GM21367 (cell line): ENCODE data around the gene GNAZ.

Experiments used
- ATAC-seq: cut with Tn5 transposase; IDR thresholded peaks from one replicate; pipeline ENCODE4 v1.9.1; 2021; ENCODE audit not compliant: unreplicated experiment

GNAZ gene

DNA sequence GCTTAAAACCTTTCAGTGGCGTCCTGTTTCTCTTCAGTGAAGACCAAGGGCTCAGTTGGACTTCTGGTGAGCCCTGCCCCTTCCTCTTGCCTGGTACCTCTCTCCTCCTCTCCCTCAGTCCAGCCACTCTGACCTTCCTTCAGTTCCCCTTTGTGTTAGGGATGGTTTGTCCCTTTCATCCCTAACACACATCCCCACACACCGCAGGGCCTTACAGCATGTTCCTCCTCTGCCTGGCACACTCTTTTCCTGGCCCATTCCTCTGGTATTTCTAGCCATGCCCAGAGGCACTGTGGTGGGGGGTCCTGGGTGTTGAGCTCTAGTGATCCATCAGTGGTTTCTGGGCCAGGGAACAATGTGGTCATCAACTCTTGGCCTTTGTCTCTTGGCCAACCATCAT is 21.4 kb downstream of the GNAZ start:
- no peak for ATAC-seq

DNA sequence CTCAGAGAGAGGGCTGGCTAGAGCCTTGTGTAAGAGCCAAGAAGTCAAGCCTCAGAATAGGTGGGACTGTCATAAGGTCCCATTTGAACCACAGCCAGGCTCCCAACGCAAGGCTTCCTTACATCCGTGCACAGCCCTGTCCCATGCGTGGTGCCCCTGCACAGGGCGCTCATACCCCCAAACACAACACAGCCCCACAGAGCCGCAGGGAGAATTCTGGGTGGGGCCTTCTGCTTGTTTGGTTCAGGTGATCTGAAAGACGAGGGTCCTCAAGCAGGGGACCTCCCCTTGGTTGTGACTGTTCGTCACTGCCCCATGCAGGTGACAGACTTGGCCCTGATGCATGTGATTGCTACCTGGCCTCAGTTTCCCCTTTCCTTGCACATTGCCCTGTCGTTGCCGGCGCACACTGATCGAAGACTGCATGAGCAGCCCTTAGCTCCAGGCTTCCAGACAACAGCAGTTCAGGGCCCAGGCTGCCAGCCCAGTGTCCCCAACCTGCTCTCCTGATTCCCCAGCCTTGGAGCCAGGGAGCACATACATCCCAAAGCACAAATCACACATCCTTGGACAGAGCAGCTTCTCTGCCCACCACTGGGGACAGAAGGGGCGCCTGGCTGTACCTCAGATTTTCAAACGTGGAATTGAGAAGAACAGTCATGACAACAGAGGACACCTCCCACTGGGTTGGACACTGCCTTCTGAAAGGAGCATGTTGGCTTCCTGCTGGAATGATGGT is 22.1 kb downstream of the GNAZ start:
- no peak for ATAC-seq

DNA sequence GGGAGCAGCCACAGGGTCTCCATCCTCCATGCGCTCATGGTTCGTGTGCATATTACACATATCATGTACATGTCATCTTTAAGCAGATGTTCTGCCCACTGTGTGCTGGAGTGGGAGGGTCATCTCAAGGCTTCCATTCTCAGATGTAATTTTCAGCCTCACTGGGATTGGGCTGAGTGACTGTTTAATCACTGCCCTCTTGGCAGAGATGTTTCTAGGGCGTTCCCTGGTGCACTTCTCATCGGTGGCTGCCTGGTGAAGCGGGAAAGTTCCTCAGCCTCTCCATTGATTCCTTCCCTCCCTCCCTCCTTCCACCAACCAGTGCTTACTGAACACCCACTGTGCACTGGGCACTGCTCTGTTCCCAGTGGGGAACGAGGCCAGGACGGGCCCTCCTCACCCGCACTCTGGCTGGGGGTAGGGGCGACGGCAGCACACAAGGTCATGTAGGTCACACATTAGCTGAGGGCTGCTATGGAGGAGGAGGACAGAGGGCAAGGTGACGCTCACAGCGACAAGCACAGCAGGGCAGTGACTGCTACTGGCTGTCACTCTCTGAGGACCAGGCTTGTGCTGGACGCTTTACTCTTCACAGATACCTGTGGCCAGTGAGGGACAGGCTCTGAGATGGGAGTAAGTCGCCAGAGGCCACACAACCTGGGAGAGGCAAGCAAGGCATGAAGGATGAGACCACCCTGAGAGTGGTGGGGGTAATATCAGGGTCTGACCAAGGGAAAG is 22.9 kb downstream of the GNAZ start:
- ATAC-seq: no peak

DNA sequence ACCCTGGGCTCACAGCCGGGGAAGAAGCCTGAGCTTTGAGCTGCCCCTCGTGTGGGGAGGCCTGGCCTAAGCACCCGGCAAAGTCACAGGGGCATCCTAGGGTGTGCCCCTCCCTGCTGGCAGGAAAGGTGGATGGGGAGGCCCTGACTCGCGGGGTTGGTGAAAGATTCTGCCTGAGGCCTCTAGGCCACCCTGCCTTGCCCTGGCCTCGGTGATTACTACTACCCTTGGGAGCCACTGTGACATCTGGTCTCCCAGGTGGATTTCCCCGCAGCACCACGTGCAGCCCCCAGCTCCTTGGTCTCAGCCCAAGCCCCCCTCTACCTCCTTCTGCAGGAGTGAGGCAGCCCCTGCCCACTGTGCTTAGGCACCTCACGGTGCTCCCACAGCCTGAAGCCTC is 23.9 kb downstream of the GNAZ start:
- no peak for ATAC-seq

DNA sequence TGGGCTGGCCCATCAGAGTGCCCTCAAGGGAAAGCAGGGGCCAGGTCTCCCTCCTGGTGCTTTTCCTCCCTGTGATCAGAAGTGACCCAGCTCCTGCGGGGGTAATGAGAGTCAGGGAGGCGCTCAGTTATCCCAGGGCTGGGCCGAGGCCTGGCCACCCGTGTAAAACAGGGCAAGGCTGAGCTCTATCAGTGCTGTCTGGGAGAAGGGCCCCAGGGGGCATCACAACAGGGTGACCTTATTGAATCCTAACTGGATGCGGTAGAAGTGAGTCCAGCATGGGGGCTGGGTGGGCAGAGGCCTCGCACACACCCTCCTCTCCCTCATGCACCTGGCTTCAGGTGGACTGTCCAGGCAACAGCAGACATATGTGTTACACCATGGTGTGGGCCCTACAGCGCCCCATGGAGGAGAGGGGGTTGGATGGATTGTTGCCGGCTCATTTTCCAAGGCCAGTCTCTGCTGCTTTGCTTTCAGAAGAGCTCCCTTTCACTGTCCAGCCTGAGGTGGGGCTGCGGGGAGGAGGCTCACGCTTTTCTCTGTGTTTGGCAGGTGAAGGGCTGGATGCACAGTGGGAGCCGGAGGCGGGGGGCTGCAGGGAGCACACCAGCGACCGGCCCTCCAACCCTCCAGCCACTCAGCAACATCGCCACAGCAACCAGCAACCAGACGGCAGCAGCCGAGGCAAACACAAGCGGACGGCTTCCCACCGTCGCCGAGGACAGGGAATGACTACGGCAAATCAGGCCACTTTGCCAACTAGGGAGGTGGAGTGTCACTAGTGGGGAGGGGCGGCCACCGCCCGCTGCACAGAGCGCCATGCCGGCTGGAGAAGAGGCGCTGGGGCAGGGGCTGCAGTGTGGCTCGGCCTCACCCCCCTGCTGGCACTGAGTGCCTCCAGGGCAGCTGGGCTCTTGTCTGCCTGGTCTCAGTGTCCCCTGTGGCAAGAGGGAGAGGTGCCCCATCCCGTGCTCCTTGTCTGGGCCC is 24.7 kb downstream of the GNAZ start:
- ATAC-seq: no peak

DNA sequence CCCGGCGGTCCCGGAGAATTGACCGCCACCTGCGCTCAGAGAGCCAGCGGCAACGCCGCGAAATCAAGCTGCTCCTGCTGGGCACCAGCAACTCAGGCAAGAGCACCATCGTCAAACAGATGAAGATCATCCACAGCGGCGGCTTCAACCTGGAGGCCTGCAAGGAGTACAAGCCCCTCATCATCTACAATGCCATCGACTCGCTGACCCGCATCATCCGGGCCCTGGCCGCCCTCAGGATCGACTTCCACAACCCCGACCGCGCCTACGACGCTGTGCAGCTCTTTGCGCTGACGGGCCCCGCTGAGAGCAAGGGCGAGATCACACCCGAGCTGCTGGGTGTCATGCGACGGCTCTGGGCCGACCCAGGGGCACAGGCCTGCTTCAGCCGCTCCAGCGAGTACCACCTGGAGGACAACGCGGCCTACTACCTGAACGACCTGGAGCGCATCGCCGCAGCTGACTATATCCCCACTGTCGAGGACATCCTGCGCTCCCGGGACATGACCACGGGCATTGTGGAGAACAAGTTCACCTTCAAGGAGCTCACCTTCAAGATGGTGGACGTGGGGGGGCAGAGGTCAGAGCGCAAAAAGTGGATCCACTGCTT is 25.5 kb downstream of the GNAZ start:
- no peak for ATAC-seq

DNA sequence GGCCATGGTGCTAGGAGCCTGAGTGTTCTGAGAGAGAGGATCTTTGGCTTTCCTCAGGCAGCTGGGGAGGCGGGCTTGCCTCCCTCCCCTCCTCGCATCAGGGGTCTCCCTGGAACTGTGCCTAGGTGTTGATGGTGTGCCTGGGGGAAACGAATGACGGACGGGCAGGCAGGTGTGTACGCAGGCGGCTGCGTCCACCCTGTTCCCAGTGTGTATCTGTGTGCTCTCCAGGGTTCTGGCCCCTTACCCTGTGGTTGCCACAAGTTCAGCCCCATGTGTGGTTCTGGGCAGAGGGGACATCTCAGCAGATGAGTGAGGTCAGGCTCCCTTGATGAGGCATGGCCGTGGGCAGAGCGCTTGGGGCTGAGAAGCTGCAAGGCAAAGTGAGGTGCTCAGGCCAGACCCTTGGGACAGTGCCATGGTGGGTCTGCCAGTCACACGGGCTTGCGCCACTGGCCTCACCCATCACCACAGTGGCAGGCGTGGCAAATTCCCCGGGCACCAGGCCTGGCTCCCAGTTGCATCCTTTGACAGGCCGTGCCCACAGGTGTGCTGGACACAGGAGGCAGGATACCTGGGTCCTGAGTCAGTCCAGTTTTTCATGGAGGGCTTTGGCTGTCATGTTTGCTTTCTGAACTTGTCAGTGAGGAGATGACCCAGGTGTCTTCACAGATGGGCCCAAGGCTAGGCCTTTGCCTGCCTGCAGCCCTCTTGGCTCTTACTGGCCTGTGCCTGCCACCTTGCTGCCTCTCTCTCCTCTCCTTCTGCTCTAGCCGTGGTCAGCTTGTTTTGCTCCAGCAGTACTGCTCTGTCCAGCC is 27.3 kb downstream of the GNAZ start:
- no peak for ATAC-seq

DNA sequence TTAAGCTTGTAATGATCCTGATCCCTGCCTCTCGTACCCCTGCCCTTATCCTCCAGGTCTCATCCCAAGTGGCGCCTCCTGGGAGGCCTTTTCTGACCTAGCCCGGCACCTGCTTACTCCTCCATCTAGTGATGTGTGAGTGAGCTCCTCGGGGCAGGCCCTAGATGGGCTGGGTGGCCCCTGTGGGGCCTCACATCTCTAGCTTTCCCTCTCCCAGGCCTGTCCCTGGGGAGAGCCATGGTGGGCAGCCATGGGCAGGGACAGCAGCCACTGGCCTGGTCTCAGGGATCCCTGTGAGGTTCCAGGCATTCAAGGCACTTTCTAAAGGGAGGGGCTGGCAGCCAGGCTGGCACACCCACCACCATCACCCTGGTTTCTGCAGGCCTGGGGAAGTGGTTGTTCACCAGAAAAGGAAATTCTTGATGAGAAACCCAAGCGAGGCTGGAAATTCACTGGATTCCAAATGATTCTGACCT is 27.9 kb downstream of the GNAZ start:
- ATAC-seq: no peak

DNA sequence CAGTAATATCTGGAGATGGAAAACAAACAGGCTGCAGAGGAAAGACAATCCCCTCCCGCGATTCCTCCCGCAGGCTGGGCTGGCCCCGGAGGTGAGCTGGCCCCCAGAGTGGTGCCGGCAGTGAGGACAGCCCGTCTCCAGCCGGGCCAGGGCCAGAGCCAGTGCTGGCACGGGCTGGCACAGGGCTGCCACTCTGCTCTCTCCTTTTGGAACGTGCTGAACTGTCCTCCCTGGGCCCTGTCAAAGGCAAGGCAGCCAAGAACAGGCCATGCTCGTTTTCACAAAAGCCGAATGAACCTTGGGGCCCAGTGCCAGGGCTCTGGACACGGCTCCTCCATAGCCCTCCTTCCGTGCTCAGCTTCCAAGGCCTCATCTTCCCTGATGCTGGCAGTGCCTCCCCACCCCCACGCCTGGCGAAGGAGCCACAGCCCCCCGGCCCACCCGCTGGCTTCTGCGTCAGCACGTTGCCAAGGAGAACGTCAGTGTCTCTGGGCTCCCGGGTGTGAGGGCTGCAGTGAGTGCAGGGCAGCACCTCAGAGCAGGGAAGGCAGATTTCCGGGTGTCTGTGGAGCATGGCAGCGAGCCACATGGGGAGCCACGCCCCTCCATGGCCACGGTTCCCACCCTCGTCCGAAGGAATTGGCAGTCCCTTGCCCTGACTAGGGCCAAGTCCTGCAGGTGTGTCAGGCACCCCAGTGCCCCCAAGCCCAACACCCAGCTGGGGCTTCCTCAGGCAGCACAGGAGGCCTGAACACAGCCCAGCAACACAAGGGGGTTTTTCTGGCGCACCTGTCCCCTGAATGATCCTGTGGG is 28.6 kb downstream of the GNAZ start:
- ATAC-seq: no peak

DNA sequence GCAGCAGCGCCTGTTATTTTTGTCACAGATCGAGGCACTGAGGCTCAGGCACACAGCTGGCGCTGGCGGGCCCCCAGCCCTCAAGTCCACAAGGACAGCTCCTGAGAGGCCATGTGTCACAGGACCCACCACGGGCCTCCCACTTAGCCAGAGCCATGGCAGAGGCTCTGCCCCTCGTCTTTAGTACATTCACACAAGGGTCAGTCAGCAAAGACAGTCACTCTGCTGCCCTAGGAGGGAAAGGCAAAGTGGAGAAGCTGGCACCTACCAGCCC is 29.1 kb downstream of the GNAZ start:
- no peak for ATAC-seq

DNA sequence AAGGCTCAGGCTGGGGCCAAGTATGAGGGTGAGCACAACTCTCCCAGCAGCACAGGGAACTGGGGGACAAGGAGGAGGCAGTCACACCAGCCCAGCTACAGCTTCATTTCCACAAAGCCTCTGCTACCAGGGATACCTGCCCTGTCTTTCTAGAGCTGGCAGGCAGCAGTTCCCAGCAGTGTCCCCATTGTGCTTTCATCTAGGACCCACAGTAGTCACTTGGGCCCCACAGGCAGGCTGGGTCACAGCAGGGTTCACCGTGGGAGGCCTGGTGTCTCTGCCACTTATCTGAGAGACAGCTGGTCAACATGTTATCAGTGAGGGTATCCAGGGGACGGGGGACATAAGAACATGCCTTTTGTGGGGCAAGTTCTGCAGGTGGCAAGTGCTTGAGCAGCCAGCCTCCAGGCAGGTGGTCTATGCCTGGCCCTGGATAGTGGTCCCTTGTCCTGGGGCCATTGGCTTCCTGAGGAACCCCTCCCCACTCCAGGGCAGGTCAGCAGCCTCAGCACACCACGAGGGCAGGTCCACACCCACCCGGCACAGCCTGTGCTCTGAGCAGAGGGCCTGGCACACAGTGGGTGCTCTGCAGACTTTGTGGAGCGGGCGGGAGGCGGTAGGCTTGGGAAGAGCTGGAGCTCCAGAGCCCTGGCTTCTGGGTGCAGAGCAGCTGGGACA is 29.9 kb downstream of the GNAZ start:
- no peak for ATAC-seq

DNA sequence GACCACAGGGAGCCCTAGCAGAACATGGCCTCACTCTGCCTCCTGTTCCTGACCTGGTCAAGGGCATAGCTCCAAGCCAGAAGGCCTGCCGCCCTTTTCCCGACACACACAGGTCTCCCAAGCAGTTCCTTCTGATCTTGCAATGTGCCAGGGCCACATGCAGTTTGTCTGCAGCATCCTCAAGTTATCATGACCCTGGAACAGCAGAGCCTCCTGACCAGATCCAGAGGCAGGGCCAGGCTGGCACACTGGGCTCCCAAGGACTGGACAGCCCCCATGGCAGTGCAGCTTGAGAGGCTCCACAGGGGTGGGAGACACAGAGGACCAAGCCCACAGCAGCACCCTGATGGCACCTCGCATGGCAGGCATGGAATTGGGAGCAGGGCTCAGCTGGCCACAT is 31.2 kb downstream of the GNAZ start:
- ATAC-seq: no peak

DNA sequence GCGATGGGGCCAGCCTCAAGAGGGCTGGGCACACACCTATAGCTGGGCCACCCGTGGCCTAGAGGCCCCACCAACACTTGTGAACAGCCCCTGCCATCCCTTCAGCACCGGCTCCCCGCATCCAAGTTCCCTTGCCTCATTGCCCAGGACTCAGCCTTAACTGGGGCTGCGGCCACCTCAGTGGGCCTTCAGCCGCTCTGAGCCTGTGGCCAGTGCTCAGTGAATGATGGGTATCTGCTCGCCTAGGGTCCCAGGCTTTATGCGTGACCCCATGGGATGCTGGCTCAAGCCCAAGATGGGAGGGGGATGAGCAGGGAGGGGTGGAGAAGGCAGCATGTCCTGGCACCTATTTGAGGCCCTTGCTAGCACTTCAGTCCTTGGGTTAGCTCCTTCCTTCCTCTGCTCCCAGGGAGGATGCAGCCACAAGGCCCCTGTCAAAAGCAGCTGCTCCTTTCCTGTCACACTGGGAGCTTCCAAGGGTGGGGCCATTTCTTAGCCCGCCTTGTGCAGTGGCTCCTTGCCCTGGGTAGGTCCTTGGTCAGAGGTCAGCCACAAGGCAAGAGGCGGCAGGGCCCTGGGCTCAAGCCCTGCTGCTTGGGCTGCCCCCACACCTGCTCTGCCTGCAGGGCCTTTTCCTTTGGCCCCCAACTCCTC is 31.8 kb downstream of the GNAZ start:
- ATAC-seq: no peak

DNA sequence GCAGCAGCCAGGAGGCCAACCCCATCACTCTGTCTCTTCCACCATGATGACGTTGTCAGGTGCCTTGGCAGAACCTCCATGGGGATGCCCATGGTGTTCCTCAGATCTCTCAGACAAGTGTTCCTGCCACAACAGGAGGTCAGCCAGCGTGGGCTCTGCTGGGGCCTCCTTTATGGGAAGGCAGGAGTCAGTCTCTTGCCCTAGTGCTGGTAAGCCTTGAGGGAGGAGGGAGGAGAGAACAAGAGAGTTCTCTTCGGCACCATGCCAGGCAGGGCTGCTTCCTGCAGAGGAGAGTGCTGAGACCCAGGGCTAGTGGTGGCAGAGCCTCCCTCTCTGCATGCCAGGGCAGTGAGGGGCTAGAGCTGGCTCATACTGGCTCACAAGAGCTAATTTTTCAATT is 32.5 kb downstream of the GNAZ start:
- no peak for ATAC-seq

DNA sequence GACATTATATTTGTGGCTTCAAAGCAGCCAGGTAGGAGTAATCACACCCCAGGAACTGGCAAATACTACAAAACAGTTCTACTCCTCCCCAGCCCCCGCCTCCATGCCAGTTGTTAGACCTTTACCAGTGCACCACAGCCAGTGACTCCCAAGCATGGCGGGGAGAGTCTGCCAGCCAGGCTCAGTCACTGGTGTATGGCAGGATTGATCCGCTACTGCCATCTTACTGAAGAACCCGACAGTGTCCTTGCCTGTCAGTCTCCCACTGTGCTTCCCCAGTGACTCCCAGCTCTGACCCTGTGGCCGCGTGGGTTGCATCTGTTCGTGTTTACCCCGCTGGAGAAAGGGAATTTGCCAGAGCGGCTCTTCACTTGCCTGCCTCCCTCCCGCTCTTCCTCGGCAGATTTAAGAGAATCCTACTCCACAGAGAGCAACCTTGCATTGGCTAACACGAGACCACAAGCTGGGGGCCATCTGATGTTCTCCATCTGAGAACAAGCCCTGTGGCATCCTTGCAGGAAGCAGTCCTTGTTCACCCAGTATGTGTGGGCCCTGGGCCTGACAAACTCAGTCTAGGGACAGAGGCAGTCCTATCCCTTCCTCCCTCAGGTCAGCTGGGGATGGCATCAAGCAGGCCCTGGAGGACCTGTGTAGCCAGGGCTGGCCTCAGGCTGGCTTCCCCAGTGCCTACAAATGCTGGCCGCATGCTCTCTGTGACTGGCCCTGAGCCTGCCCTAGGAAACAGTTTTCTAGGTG is 33.1 kb downstream of the GNAZ start:
- ATAC-seq: no peak

DNA sequence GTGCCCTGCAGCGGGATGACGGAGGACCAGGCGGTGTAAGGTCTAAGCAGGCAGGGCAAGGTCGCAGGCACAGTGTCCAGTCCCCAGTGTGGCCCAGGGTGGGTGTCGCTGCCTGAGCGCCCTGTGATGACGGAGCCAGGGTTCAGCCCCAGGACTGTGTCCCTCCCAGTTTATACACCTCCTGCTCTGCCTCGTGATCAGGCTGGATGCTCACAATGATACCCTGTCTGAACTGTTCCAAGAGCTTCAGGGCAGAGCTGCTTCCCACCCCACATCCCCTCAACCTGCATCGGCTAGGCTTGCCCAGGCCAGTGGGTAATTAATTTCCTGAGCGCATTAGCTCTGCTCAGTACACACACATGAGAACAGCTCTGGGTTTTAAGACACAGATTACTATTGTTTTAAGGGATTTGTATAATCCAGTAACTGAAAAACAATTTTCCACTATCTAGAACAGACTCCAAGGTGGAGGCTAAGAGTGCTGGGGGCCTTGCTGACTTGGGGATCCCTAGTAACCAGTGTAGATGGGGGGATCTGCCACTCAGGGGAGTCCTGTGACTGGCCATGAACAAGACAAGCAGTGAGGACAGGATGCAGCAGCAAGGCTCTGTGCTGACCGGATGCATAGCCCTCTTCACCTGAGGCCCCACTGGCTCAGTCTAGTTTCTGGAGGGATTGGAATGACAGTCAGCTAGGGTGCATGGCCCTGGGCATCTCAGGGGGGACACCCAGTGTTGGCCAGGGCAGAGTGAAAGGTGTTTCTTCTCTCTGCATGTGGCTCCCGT is 34.1 kb downstream of the GNAZ start:
- no peak for ATAC-seq

DNA sequence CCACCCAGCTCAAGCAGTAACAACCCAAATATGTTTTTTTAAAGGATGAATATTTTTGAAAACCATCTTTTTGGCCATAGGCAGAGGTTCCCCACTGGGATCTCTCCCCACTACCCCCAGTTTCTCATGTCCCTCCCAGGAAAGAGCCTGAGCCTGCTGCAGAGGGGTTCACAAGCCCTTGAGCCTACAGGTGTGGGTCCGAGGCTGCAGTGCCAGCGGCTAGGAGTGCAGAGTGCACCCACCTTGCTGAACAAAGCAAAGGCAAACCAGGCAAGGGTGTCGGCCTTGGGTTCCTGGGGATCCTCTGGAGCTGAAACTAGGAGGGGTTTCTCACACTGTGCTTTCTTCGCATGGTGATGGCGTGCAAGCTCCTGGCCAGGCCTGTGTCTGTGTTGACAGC is 35.0 kb downstream of the GNAZ start:
- no peak for ATAC-seq
